ENCODE results near the gene SH3RF3. TPM values are rescaled to one million over a fixed set of nuclear protein-coding genes. Genes with fewer than 3 reads are reported as not detected.

SH3RF3 gene
- total RNA-seq, 2 donors from 2014 or later = 1.4 to 17.0 TPM

GRCh38 chr2:109083771-109084170 lies 45.2 kb upstream of the SH3RF3 start:
- Histone ChIP-seq H3K9me3 (no peaks in the 10 kb centered on the region), H3K27ac (no peak overlapping the region), H3K4me1 (replicated peaks) (no peaks in the 10 kb centered on the region), H3K4me3 (no peak overlapping the region), H3K36me3 (no peaks in the 10 kb centered on the region), H3K27me3 (replicated peaks; ENCODE audit: insufficient read depth) (no peaks in the 10 kb centered on the region)
- intact Hi-C loops (cut with DNase I) = no loop called here
- 89% methylated on average over 4 of the region's 4 CpGs for WGBS
- TF ChIP-seq POLR2AphosphoS5 (IDR thresholded peaks at IDR 0.05) (no peak), CTCF (IDR thresholded peaks at IDR 0.05) (no peak), POLR2A (IDR thresholded peaks at IDR 0.05) (no peak)
- DNase-seq (ENCODE audit: low spot score) = no peak

GRCh38 chr2:109084341-109084740 lies 44.7 kb upstream of the SH3RF3 start:
- H3K4me3 ChIP-seq = no peak overlapping the region
- no peaks in the 10 kb centered on the region for H3K36me3 ChIP-seq
- 90% methylated on average over 3 of the region's 3 CpGs for WGBS
- intact Hi-C loops (cut with DNase I) = no loop called here
- TF ChIP-seq CTCF (IDR thresholded peaks at IDR 0.05) (no peak), POLR2A (IDR thresholded peaks at IDR 0.05) (no peak), POLR2AphosphoS5 (IDR thresholded peaks at IDR 0.05) (no peak)
- H3K27ac ChIP-seq = no peak overlapping the region
- H3K27me3 ChIP-seq (replicated peaks; ENCODE audit: insufficient read depth) = no peaks in the 10 kb centered on the region
- no peak for DNase-seq (ENCODE audit: low spot score)
- H3K9me3 ChIP-seq = no peaks in the 10 kb centered on the region
- H3K4me1 ChIP-seq (replicated peaks) = no peaks in the 10 kb centered on the region

GRCh38 chr2:109085912-109086742 lies 42.9 kb upstream of the SH3RF3 start:
- H3K36me3 ChIP-seq = no peaks in the 10 kb centered on the region
- DNase-seq (ENCODE audit: low spot score) = no peak
- H3K4me1 ChIP-seq (replicated peaks) = no peaks in the 10 kb centered on the region
- 81% methylated on average over 11 of the region's 11 CpGs for WGBS
- H3K4me3 ChIP-seq = no peak overlapping the region
- H3K27me3 ChIP-seq (replicated peaks; ENCODE audit: insufficient read depth) = no peaks in the 10 kb centered on the region
- intact Hi-C loops (cut with DNase I) = no loop called here
- H3K9me3 ChIP-seq = no peaks in the 10 kb centered on the region
- H3K27ac ChIP-seq = no peak overlapping the region
- no peak for TF ChIP-seq POLR2AphosphoS5 (IDR thresholded peaks at IDR 0.05)

GRCh38 chr2:109086743-109087020 lies 42.3 kb upstream of the SH3RF3 start:
- H3K27ac ChIP-seq = no peak overlapping the region
- intact Hi-C loops (cut with DNase I) = no loop called here
- H3K4me3 ChIP-seq = no peak overlapping the region
- WGBS = 88% methylated on average over 2 of the region's 2 CpGs
- no peaks in the 10 kb centered on the region for H3K9me3 ChIP-seq
- no peaks in the 10 kb centered on the region for H3K4me1 ChIP-seq (replicated peaks)
- H3K27me3 ChIP-seq (replicated peaks; ENCODE audit: insufficient read depth) = no peaks in the 10 kb centered on the region
- no peak for TF ChIP-seq CTCF (IDR thresholded peaks at IDR 0.05)
- TF ChIP-seq POLR2AphosphoS5 (IDR thresholded peaks at IDR 0.05) = no peak
- TF ChIP-seq POLR2A (IDR thresholded peaks at IDR 0.05) = no peak
- DNase-seq (ENCODE audit: low spot score) = no peak
- no peaks in the 10 kb centered on the region for H3K36me3 ChIP-seq

GRCh38 chr2:109087055-109087663 lies 41.8 kb upstream of the SH3RF3 start:
- no peak overlapping the region for H3K4me3 ChIP-seq
- H3K27ac ChIP-seq = no peak overlapping the region
- no peak for TF ChIP-seq POLR2A (IDR thresholded peaks at IDR 0.05)
- no peak for TF ChIP-seq CTCF (IDR thresholded peaks at IDR 0.05)
- no peak for TF ChIP-seq POLR2AphosphoS5 (IDR thresholded peaks at IDR 0.05)
- no peaks in the 10 kb centered on the region for H3K27me3 ChIP-seq (replicated peaks; ENCODE audit: insufficient read depth)
- no peaks in the 10 kb centered on the region for H3K4me1 ChIP-seq (replicated peaks)
- 92% methylated on average over 11 of the region's 11 CpGs for WGBS
- intact Hi-C loops (cut with DNase I) = no loop called here
- DNase-seq (ENCODE audit: low spot score) = no peak
- no peaks in the 10 kb centered on the region for H3K36me3 ChIP-seq
- no peaks in the 10 kb centered on the region for H3K9me3 ChIP-seq
